Inferior parietal cortex (tissue), 1 donor: ENCODE data around the gene MUC5AC.

ENCODE experiments used
- DNase-seq: peaks from one replicate; pipeline ENCODE4 v3.0.0-alpha.2; 2016; ENCODE audit errors: extremely low spot score

Gene MUC5AC

GRCh38 chr11:1225386-1226225, 67.9 kb downstream of the MUC5AC start:
- no peak for DNase-seq

- no peak for DNase-seq
Observed at GRCh38 chr11:1226226-1226985, 68.7 kb downstream of the MUC5AC start.

GRCh38 chr11:1226986-1227550, 69.3 kb downstream of the MUC5AC start:
- no peak for DNase-seq

- no peak for DNase-seq
Observed at GRCh38 chr11:1227551-1228100, 69.9 kb downstream of the MUC5AC start.

- DNase-seq, result no peak
Observed at GRCh38 chr11:1228101-1228821, 70.5 kb downstream of the MUC5AC start.

GRCh38 chr11:1228921-1229451, 71.2 kb downstream of the MUC5AC start:
- no peak for DNase-seq

- no peak for DNase-seq
Observed at GRCh38 chr11:1229471-1230120, 71.8 kb downstream of the MUC5AC start.

- no peak for DNase-seq
Observed at GRCh38 chr11:1230121-1230455, 72.3 kb downstream of the MUC5AC start.

GRCh38 chr11:1230456-1231395, 73.0 kb downstream of the MUC5AC start:
- no peak for DNase-seq

- no peak for DNase-seq
Observed at GRCh38 chr11:1231396-1232020, 73.8 kb downstream of the MUC5AC start.

- DNase-seq, result no peak
Observed at GRCh38 chr11:1232021-1232882, 74.5 kb downstream of the MUC5AC start.

- DNase-seq, result no peak
Observed at GRCh38 chr11:1232883-1233321, 75.1 kb downstream of the MUC5AC start.

- no peak for DNase-seq
Observed at GRCh38 chr11:1233351-1234053, 75.7 kb downstream of the MUC5AC start.

- DNase-seq, result no peak
Observed at GRCh38 chr11:1234054-1234720, 76.4 kb downstream of the MUC5AC start.

GRCh38 chr11:1234771-1235305, 77.1 kb downstream of the MUC5AC start:
- no peak for DNase-seq

GRCh38 chr11:1235306-1235900, 77.7 kb downstream of the MUC5AC start:
- no peak for DNase-seq
